GM19438 (cell line): ENCODE data around the gene LRRC32.
A peak's percentile ranks its signal among the peaks of the same experiment; 100 is the strongest.

Source experiments
- ATAC-seq: cut with Tn5 transposase; IDR thresholded peaks from one replicate; pipeline ENCODE4 v1.9.1; 2021; ENCODE audit warnings: low read depth; ENCODE audit not compliant: unreplicated experiment

Gene LRRC32

GRCh38 chr11:76680518-76681425 lies 10.2 kb upstream of the LRRC32 start:
- ATAC-seq, result no peak

GRCh38 chr11:76678321-76678720 lies 7.8 kb upstream of the LRRC32 start:
- no peak for ATAC-seq

- no peak for ATAC-seq
These were observed 6.9 kb upstream of the LRRC32 start for GRCh38 chr11:76677458-76677765.

- no peak for ATAC-seq
These were observed 6.3 kb upstream of the LRRC32 start for GRCh38 chr11:76676636-76677457.

GRCh38 chr11:76674517-76675400 lies 4.2 kb upstream of the LRRC32 start:
- peak; percentile 34 for ATAC-seq

GRCh38 chr11:76673176-76674142 lies 2.9 kb upstream of the LRRC32 start:
- ATAC-seq, result no peak

- ATAC-seq, result peak; percentile 56
These were observed 2.1 kb upstream of the LRRC32 start for GRCh38 chr11:76672431-76673175.

- no peak for ATAC-seq
These were observed 1.2 kb upstream of the LRRC32 start for GRCh38 chr11:76671626-76672309.

- no peak for ATAC-seq
These were observed 668 bp upstream of the LRRC32 start for GRCh38 chr11:76671237-76671592.

GRCh38 chr11:76669901-76670484 lies 554 bp downstream of the LRRC32 start:
- no peak for ATAC-seq

- no peak for ATAC-seq
These were observed 2.0 kb downstream of the LRRC32 start for GRCh38 chr11:76668362-76669155.

GRCh38 chr11:76667856-76668255 lies 2.7 kb downstream of the LRRC32 start:
- ATAC-seq, result no peak

GRCh38 chr11:76667271-76667818 lies 3.2 kb downstream of the LRRC32 start:
- ATAC-seq, result no peak

- no peak for ATAC-seq
These were observed 3.7 kb downstream of the LRRC32 start for GRCh38 chr11:76666830-76667229.

- ATAC-seq, result no peak
These were observed 4.1 kb downstream of the LRRC32 start for GRCh38 chr11:76666408-76666807.

- ATAC-seq, result no peak
These were observed 4.6 kb downstream of the LRRC32 start for GRCh38 chr11:76665921-76666351.

- ATAC-seq, result no peak
These were observed 5.4 kb downstream of the LRRC32 start for GRCh38 chr11:76665172-76665571.
